GM23248 (cell line): ENCODE results near the gene LIN7C.

Experiments used
- EZH2 ChIP-seq: fragments of 200-600 bp; sonication (generic); IDR thresholded peaks from 2 replicates; pipeline ENCODE4 v1.6.1; 2018; ENCODE audit warnings: antibody characterized with exemption, mild to moderate bottlenecking; ENCODE audit not compliant: insufficient read depth, poor library complexity, severe bottlenecking
- EZH2phosphoT487 ChIP-seq: fragments of 200-600 bp; sonication (generic); IDR thresholded peaks from 2 replicates; pipeline ENCODE4 v1.6.1; 2018; ENCODE audit warnings: antibody characterized with exemption, moderate library complexity, mild to moderate bottlenecking, low read depth; ENCODE audit not compliant: insufficient read depth

GRCh38 chr11:27495710-27496300 lies 10.8 kb downstream of the LIN7C start:
- TF ChIP-seq EZH2 (no peak), EZH2phosphoT487 (no peak)
